Skeletal muscle satellite cell (primary cell): ENCODE data around the gene INPP4A.

ENCODE experiments used
- H3K27me3 ChIP-seq: 2 replicates; pipeline ENCODE4 v1.7.0; 2013; ENCODE audit warnings: low read length; ENCODE audit not compliant: control insufficient read depth, insufficient read depth
- H3K36me3 ChIP-seq: 2 replicates; pipeline ENCODE4 v1.7.0; 2013; ENCODE audit warnings: mild to moderate bottlenecking, control low read depth, low read length; ENCODE audit not compliant: insufficient read depth
- H3K4me1 ChIP-seq: 2 replicates; pipeline ENCODE4 v1.7.0; 2013; ENCODE audit warnings: low read length; ENCODE audit not compliant: control insufficient read depth, insufficient read depth
- H3K4me2 ChIP-seq: 2 replicates; pipeline ENCODE4 v1.7.0; 2013; ENCODE audit warnings: mild to moderate bottlenecking, low read length
- H3K4me3 ChIP-seq: 2 replicates; pipeline ENCODE4 v1.7.0; 2013; ENCODE audit warnings: low read length
- H3K9ac ChIP-seq: 2 replicates; pipeline ENCODE4 v1.7.0; 2013; ENCODE audit warnings: mild to moderate bottlenecking, low read depth, low read length, moderate library complexity
- H3K9me3 ChIP-seq: replicated peaks from 2 replicates; pipeline ENCODE4 v1.7.0; 2013; ENCODE audit warnings: mild to moderate bottlenecking, control low read depth, low read length

INPP4A gene

GRCh38 chr2:98541906-98542305 is 97.2 kb downstream of the INPP4A start:
- Histone ChIP-seq H3K4me2 (no peak overlapping the region), H3K9ac (no peak overlapping the region), H3K27me3 (no peaks in the 10 kb centered on the region), H3K9me3 (no peaks in the 10 kb centered on the region), H3K4me1 (no peaks in the 10 kb centered on the region), H3K36me3 (peaks cover 37% of the 10 kb centered on the region), H3K4me3 (no peak overlapping the region)

GRCh38 chr2:98543214-98543613 is 98.6 kb downstream of the INPP4A start:
- no peaks in the 10 kb centered on the region for H3K27me3 ChIP-seq
- no peaks in the 10 kb centered on the region for H3K4me1 ChIP-seq
- no peak overlapping the region for H3K4me3 ChIP-seq
- H3K36me3 ChIP-seq: peaks cover 37% of the 10 kb centered on the region
- H3K9me3 ChIP-seq: no peaks in the 10 kb centered on the region
- no peak overlapping the region for H3K9ac ChIP-seq
- H3K4me2 ChIP-seq: no peak overlapping the region

GRCh38 chr2:98543842-98544241 is 99.2 kb downstream of the INPP4A start:
- no peak overlapping the region for H3K4me2 ChIP-seq
- no peaks in the 10 kb centered on the region for H3K4me1 ChIP-seq
- H3K9ac ChIP-seq: no peak overlapping the region
- H3K27me3 ChIP-seq: no peaks in the 10 kb centered on the region
- H3K36me3 ChIP-seq: peaks cover 33% of the 10 kb centered on the region
- no peak overlapping the region for H3K4me3 ChIP-seq
- no peaks in the 10 kb centered on the region for H3K9me3 ChIP-seq

DNA sequence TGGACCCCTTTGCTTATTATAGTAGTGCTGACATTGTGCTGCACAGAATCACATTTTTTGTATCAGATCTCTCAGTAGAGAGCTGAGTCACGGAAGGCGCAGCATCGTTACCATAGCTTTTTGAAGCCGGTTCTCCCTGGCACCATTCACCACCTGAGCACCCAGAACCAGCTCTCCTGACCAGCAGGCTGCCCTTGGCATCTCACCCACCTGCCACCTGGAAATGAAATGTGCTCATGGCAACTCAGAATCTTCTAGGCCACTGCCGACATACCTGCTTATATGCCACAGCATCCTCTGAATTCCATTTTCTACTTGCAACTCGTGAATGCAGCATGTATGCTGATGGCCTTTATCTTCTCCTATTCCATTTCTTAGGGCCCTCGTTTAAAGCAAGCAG is 100.9 kb downstream of the INPP4A start:
- no peaks in the 10 kb centered on the region for H3K9me3 ChIP-seq
- no peak overlapping the region for H3K9ac ChIP-seq
- no peak overlapping the region for H3K4me2 ChIP-seq
- H3K27me3 ChIP-seq: no peaks in the 10 kb centered on the region
- no peaks in the 10 kb centered on the region for H3K4me1 ChIP-seq
- H3K4me3 ChIP-seq: no peak overlapping the region
- H3K36me3 ChIP-seq: peaks cover 21% of the 10 kb centered on the region

GRCh38 chr2:98546186-98546585 is 101.5 kb downstream of the INPP4A start:
- H3K9me3 ChIP-seq: no peaks in the 10 kb centered on the region
- no peak overlapping the region for H3K9ac ChIP-seq
- H3K4me1 ChIP-seq: no peaks in the 10 kb centered on the region
- H3K27me3 ChIP-seq: no peaks in the 10 kb centered on the region
- no peak overlapping the region for H3K4me3 ChIP-seq
- H3K36me3 ChIP-seq: peaks cover 20% of the 10 kb centered on the region
- no peak overlapping the region for H3K4me2 ChIP-seq

GRCh38 chr2:98547092-98547790 is 102.6 kb downstream of the INPP4A start:
- Histone ChIP-seq H3K4me2 (no peak overlapping the region), H3K4me3 (no peak overlapping the region), H3K9ac (no peak overlapping the region), H3K4me1 (no peaks in the 10 kb centered on the region), H3K27me3 (no peaks in the 10 kb centered on the region), H3K9me3 (no peaks in the 10 kb centered on the region), H3K36me3 (peaks cover 16% of the 10 kb centered on the region)

- Histone ChIP-seq H3K9me3 (no peaks in the 10 kb centered on the region), H3K4me2 (no peak overlapping the region), H3K4me3 (no peak overlapping the region), H3K4me1 (no peaks in the 10 kb centered on the region), H3K27me3 (no peaks in the 10 kb centered on the region), H3K36me3 (peaks cover 16% of the 10 kb centered on the region), H3K9ac (no peak overlapping the region)
Measured at GRCh38 chr2:98548920-98549818, 104.5 kb downstream of the INPP4A start.

DNA sequence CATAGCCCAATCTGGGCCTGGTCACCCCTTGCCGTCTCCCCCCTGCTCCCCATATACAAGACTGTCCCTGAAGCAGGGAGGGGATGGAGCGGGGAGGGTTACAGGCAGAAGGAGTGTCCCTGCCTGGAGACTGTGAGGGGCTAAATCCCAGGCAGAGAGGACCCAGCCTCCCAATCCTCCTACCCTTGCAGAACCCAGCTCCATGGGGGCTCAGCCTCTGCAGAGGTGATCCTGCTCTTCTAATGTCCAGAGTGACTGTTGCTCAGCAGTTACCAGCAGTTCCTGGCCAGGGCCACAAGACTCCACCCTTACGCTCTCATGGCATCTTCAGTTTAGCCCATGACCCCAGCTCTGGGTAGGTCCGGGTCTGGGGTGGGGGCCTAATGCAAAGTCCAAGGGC is 105.5 kb downstream of the INPP4A start:
- H3K9me3 ChIP-seq: no peaks in the 10 kb centered on the region
- no peaks in the 10 kb centered on the region for H3K4me1 ChIP-seq
- H3K9ac ChIP-seq: no peak overlapping the region
- H3K27me3 ChIP-seq: no peaks in the 10 kb centered on the region
- peaks cover 19% of the 10 kb centered on the region for H3K36me3 ChIP-seq
- H3K4me3 ChIP-seq: no peak overlapping the region
- H3K4me2 ChIP-seq: no peak overlapping the region

DNA sequence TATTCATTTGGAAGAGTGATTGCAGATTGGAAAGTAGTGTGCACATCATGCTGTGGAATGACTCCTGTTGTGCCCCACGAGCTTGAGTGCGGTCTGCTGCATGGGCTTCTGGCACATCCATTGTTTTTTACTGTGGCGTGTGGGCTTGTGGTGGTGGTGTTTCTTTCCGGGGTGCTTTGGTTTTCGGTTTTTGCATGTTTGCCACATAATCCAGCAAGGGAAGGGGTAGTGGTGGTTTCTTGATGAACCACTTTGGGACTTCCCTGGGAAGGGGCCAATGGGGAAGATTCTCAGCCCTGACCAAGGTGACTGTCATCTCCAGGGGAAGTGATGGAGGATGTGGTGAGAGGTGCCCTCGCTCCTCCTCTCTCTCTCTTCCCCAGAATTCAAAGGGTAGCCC is 106.7 kb downstream of the INPP4A start:
- Histone ChIP-seq H3K27me3 (no peaks in the 10 kb centered on the region), H3K9me3 (no peaks in the 10 kb centered on the region), H3K4me1 (no peaks in the 10 kb centered on the region), H3K4me2 (no peak overlapping the region), H3K4me3 (no peak overlapping the region), H3K9ac (no peak overlapping the region), H3K36me3 (peaks cover 19% of the 10 kb centered on the region)

- H3K4me1 ChIP-seq: no peaks in the 10 kb centered on the region
- H3K9ac ChIP-seq: no peak overlapping the region
- H3K9me3 ChIP-seq: no peaks in the 10 kb centered on the region
- no peaks in the 10 kb centered on the region for H3K27me3 ChIP-seq
- H3K4me2 ChIP-seq: no peak overlapping the region
- peaks cover 11% of the 10 kb centered on the region for H3K36me3 ChIP-seq
- H3K4me3 ChIP-seq: no peak overlapping the region
Measured at GRCh38 chr2:98552499-98553179, 108.0 kb downstream of the INPP4A start.

- H3K9me3 ChIP-seq: no peaks in the 10 kb centered on the region
- peaks cover 11% of the 10 kb centered on the region for H3K36me3 ChIP-seq
- no peak overlapping the region for H3K9ac ChIP-seq
- no peak overlapping the region for H3K4me2 ChIP-seq
- H3K4me1 ChIP-seq: peaks cover 3% of the 10 kb centered on the region
- H3K4me3 ChIP-seq: no peak overlapping the region
- no peaks in the 10 kb centered on the region for H3K27me3 ChIP-seq
Measured at GRCh38 chr2:98554116-98554861, 109.6 kb downstream of the INPP4A start.
